ENCODE data around the gene ANO2. TPM values are rescaled to one million over a fixed set of nuclear protein-coding genes. Genes with fewer than 3 reads are reported as not detected.

Gene ANO2
- total RNA-seq, 2 donors from 2014 or later = 2.8 to 9.3 TPM

- no peak for DNase-seq (ENCODE audit: low spot score)
- H3K4me3 ChIP-seq = no peak overlapping the region
- TF ChIP-seq CTCF (IDR thresholded peaks at IDR 0.05) = no peak
- H3K36me3 ChIP-seq = no peaks in the 10 kb centered on the region
- no peak overlapping the region for H3K27ac ChIP-seq
- H3K4me1 ChIP-seq = peaks cover 0 to 3% of the 10 kb centered on the region in 2 donors
- H3K9me3 ChIP-seq = no peaks in the 10 kb centered on the region
- H3K27me3 ChIP-seq = no peaks in the 10 kb centered on the region
These were observed 428.5 kb downstream of the ANO2 start for GRCh38 chr12:5516371-5517241.

DNA sequence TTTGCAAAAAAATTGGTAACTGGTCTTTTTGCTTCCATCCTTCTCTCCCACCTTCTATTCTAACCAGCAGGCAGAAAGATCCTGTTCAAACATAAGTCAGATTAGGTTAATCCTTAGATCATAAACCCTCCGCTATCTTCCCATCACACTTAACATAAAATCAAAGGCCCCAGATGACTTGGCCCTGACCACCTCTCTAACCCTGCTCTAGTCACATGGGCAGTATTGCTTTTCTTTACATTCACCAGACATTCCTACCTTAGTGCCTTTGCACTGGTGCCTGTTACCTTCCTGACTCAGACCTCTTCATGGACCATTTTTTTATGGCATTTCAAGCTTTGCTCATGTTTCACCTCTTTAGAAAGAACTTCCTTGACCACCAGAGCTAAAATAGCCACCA, 429.6 kb downstream of the ANO2 start:
- H3K27me3 ChIP-seq = no peaks in the 10 kb centered on the region
- peaks cover 0 to 7% of the 10 kb centered on the region in 2 donors for H3K4me1 ChIP-seq
- H3K4me3 ChIP-seq = no peak overlapping the region
- H3K27ac ChIP-seq = no peak overlapping the region
- TF ChIP-seq CTCF (IDR thresholded peaks at IDR 0.05) = no peak
- H3K9me3 ChIP-seq = no peaks in the 10 kb centered on the region
- no peak for DNase-seq (ENCODE audit: low spot score)
- no peaks in the 10 kb centered on the region for H3K36me3 ChIP-seq

DNA sequence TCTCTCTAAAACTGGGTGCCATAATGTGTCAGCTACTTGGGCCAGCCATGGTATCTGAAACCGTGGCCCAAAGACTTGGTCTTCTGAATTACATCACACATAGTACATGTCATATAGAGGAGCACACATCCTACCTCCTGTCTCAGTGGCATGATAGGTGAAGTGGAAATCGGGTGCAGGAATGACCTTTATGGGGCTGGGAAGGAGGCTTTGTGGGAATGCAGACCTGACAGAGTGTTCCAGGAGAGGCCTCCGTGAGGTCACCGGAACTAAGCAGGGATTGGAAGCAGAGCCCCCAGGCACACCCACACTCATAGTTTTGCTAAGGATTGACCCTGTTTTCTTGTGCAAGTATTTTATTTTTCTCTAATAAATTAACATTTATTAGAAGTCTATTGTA, 430.5 kb downstream of the ANO2 start:
- no peak overlapping the region for H3K4me3 ChIP-seq
- no peaks in the 10 kb centered on the region for H3K36me3 ChIP-seq
- peak; percentile 13 for DNase-seq (ENCODE audit: low spot score)
- TF ChIP-seq CTCF (IDR thresholded peaks at IDR 0.05) = no peak
- no peak overlapping the region for H3K27ac ChIP-seq
- H3K27me3 ChIP-seq = no peaks in the 10 kb centered on the region
- no peaks in the 10 kb centered on the region for H3K9me3 ChIP-seq
- H3K4me1 ChIP-seq = peaks cover 0 to 7% of the 10 kb centered on the region in 2 donors

- H3K27me3 ChIP-seq = no peaks in the 10 kb centered on the region
- TF ChIP-seq CTCF (IDR thresholded peaks at IDR 0.05) = no peak
- H3K9me3 ChIP-seq = no peaks in the 10 kb centered on the region
- peak; percentile 49 for DNase-seq (ENCODE audit: low spot score)
- H3K4me1 ChIP-seq = peaks cover 0 to 7% of the 10 kb centered on the region in 2 donors
- H3K27ac ChIP-seq = no peak overlapping the region
- no peak overlapping the region for H3K4me3 ChIP-seq
- no peaks in the 10 kb centered on the region for H3K36me3 ChIP-seq
These were observed 431.0 kb downstream of the ANO2 start for GRCh38 chr12:5514016-5514415.

GRCh38 chr12:5513406-5513805, 431.7 kb downstream of the ANO2 start:
- DNase-seq (ENCODE audit: low spot score) = peak; percentile 28
- H3K9me3 ChIP-seq = no peaks in the 10 kb centered on the region
- peaks cover 0 to 7% of the 10 kb centered on the region in 2 donors for H3K4me1 ChIP-seq
- H3K36me3 ChIP-seq = no peaks in the 10 kb centered on the region
- H3K4me3 ChIP-seq = no peak overlapping the region
- H3K27ac ChIP-seq = no peak overlapping the region
- no peak for TF ChIP-seq CTCF (IDR thresholded peaks at IDR 0.05)
- no peaks in the 10 kb centered on the region for H3K27me3 ChIP-seq

Other genes with a start within 250 kb of the ANO2 start
- gene VWF, start 179.4 kb upstream of the ANO2 start, total RNA-seq = 100 to 1,000 TPM; 189 to 331 TPM

Data from right atrium auricular region (tissue), 2 donors.